HCT116 (cell line): Measurements from ENCODE around the gene NAA50. TPM values are rescaled to one million over a fixed set of nuclear protein-coding genes. Genes with fewer than 3 reads are reported as not detected.

Experiments
- ATAC-seq: fragments of 200-7000 bp; cut with Tn5 transposase; 2 replicates; pipeline ENCODE4 v1.9.1; 2020; ENCODE audit warnings: mild to moderate bottlenecking, moderate library complexity
- BruUV-seq: library from RNA; stranded (reverse); fragments of 400-500 nt; replicated peaks from 2 replicates; lab custom pipeline; 2021; lab: Mats Ljungman, UMichigan
- CTCF ChIA-PET: fragments of 300-600 bp; sonication (Branson Sonifier 250); formaldehyde crosslinking; loops from one replicate; lab custom pipeline; 2021; ENCODE audit warnings: antibody characterized with exemption; lab: Charles Lee
- POLR2A ChIA-PET: fragments of 300-600, 350-600 bp; sonication (Branson Sonifier 250); formaldehyde crosslinking; loops from one replicate; lab custom pipeline; 2021; ENCODE audit warnings: antibody characterized with exemption; lab: Charles Lee
- RAD21 ChIA-PET, 2 experiments: fragments of 300-600 bp; sonication (Branson Sonifier 250); formaldehyde crosslinking; loops; one replicate each; lab custom pipeline; 2023; ENCODE audit warnings: low total read pairs in 2 of 2; ENCODE audit not compliant: uncharacterized antibody in 2 of 2, unreplicated experiment in 2 of 2, low non-redundant PET in 1 of 2; lab: Charles Lee
- DNase-seq: peaks from one replicate; pipeline ENCODE4 v3.0.0-alpha.2; 2010; ENCODE audit warnings: low read depth, low spot score
- H2AFZ ChIP-seq: fragments of 200-600 bp; shearing (Covaris generic), sonication (generic); 2 replicates; pipeline ENCODE4 v1.6.1; 2017; ENCODE audit warnings: low read depth, mixed run types, mixed read lengths, antibody characterized with exemption, low read length; ENCODE audit not compliant: poor library complexity, severe bottlenecking
- H3K27ac ChIP-seq: 2 replicates; pipeline ENCODE4 v1.5.1; 2012; ENCODE audit warnings: low read depth, low read length
- H3K27me3 ChIP-seq: fragments of 200-600 bp; sonication (generic); 2 replicates; pipeline ENCODE4 v1.6.1; 2016; ENCODE audit warnings: mixed run types, low read length, mixed read lengths; ENCODE audit not compliant: insufficient read depth
- H3K36me3 ChIP-seq, 2 experiments: fragments of 200-500 bp in 1 of 2; fragments of 200-600 bp in 1 of 2; sonication (Bioruptor generic) in 1 of 2; sonication (generic) in 1 of 2; 2 replicates each; pipeline versions ENCODE4 v1.5.1 to v1.6.1; 2014 to 2016; ENCODE audit warnings: low read length in 2 of 2, inconsistent platforms in 1 of 2, mixed read lengths in 1 of 2, mixed run types in 1 of 2; ENCODE audit not compliant: insufficient read depth in 2 of 2, control insufficient read depth in 1 of 2
- H3K4me1 ChIP-seq, 2 experiments: fragments of 200-600 bp in 1 of 2; sonication (generic) in 1 of 2; 2 replicates each; pipeline versions ENCODE4 v1.5.1 to v1.6.1; 2012 to 2017; ENCODE audit warnings: low read length in 2 of 2, inconsistent platforms in 1 of 2, mild to moderate bottlenecking in 1 of 2, mixed read lengths in 1 of 2, mixed run types in 1 of 2, moderate library complexity in 1 of 2; ENCODE audit not compliant: insufficient read depth in 2 of 2, control insufficient read depth in 1 of 2
- H3K4me2 ChIP-seq: fragments of 200-600 bp; sonication (generic); 2 replicates; pipeline ENCODE4 v1.6.1; 2017; ENCODE audit warnings: mixed run types, low read length, mixed read lengths
- H3K4me3 ChIP-seq, 2 experiments: fragments of 200-600 bp in 1 of 2; sonication (generic) in 1 of 2; replicated peaks in 1 of 2; 2 replicates each; pipeline ENCODE4 v1.5.1; 2011 to 2016; ENCODE audit warnings: low read length in 2 of 2, control low read depth in 1 of 2, low read depth in 1 of 2, mild to moderate bottlenecking in 1 of 2, mixed read lengths in 1 of 2, mixed run types in 1 of 2
- H3K79me2 ChIP-seq: fragments of 200-600 bp; sonication (generic); 2 replicates; pipeline ENCODE4 v1.6.1; 2017; ENCODE audit warnings: mild to moderate bottlenecking, mixed run types, low read length, moderate library complexity, mixed read lengths; ENCODE audit not compliant: insufficient read depth
- H3K9ac ChIP-seq: fragments of 200-600 bp; sonication (generic); 2 replicates; pipeline ENCODE4 v1.6.1; 2016; ENCODE audit warnings: low read length, mixed read lengths
- H3K9me2 ChIP-seq: fragments of 200-600 bp; sonication (generic), shearing (Covaris generic); 2 replicates; pipeline ENCODE4 v1.6.1; 2017; ENCODE audit warnings: mixed run types, mild to moderate bottlenecking, moderate library complexity; ENCODE audit not compliant: insufficient read depth
- H3K9me3 ChIP-seq, 2 experiments: fragments of 200-500 bp in 1 of 2; fragments of 200-600 bp in 1 of 2; sonication (Bioruptor generic) in 1 of 2; sonication (generic) in 1 of 2; 2 replicates each; pipeline ENCODE4 v1.6.1; 2014 to 2017; ENCODE audit warnings: low read length in 2 of 2, mixed read lengths in 2 of 2, inconsistent platforms in 1 of 2, low read depth in 1 of 2, mild to moderate bottlenecking in 1 of 2, mixed run types in 1 of 2, moderate library complexity in 1 of 2; ENCODE audit not compliant: control insufficient read depth in 1 of 2, insufficient read depth in 1 of 2
- H4K20me1 ChIP-seq: fragments of 200-600 bp; sonication (generic), shearing (Covaris generic); 2 replicates; pipeline ENCODE4 v1.6.1; 2017; ENCODE audit warnings: mixed run types, mild to moderate bottlenecking, moderate library complexity; ENCODE audit not compliant: insufficient read depth
- CBX3 ChIP-seq: IDR thresholded peaks from 2 replicates; pipeline ENCODE4 v1.6.1; 2012; ENCODE audit warnings: low read depth
- CEBPB ChIP-seq: IDR thresholded peaks from 2 replicates; pipeline ENCODE4 v1.6.1; 2012; ENCODE audit warnings: low read depth
- EGR1 ChIP-seq: IDR thresholded peaks from 2 replicates; pipeline ENCODE4 v1.6.1; 2012; ENCODE audit warnings: low read depth
- ELF1 ChIP-seq: IDR thresholded peaks from 2 replicates; pipeline ENCODE4 v1.6.1; 2012; ENCODE audit warnings: low read depth, borderline replicate concordance
- EZH2phosphoT487 ChIP-seq: fragments of 200-600 bp; IDR thresholded peaks from 2 replicates; pipeline ENCODE4 v1.6.1; 2018; ENCODE audit warnings: antibody characterized with exemption, borderline replicate concordance
- FOSL1 ChIP-seq: IDR thresholded peaks from 2 replicates; pipeline ENCODE4 v1.6.1; 2012; ENCODE audit warnings: low read depth
- POLR2A ChIP-seq: IDR thresholded peaks from 2 replicates; pipeline ENCODE4 v1.7.0; 2011; ENCODE audit warnings: borderline replicate concordance; ENCODE audit not compliant: insufficient read depth, insufficient read length; ENCODE audit errors: extremely low read depth
- POLR2AphosphoS5 ChIP-seq: IDR thresholded peaks from 2 replicates; pipeline ENCODE4 v1.6.1; 2011; ENCODE audit warnings: mild to moderate bottlenecking, low read depth, low read length, moderate library complexity
- RAD21 ChIP-seq: IDR thresholded peaks from 2 replicates; pipeline ENCODE4 v1.6.1; 2012; ENCODE audit warnings: low read depth, mild to moderate bottlenecking
- SIN3A ChIP-seq: IDR thresholded peaks from 2 replicates; pipeline ENCODE4 v1.6.1; 2012; ENCODE audit warnings: low read depth
- SP1 ChIP-seq: IDR thresholded peaks from 2 replicates; pipeline ENCODE4 v1.6.1; 2012; ENCODE audit warnings: low read depth
- SRF ChIP-seq: IDR thresholded peaks from 2 replicates; pipeline ENCODE4 v1.6.1; 2012; ENCODE audit warnings: low read depth
- TCF7L2 ChIP-seq: IDR thresholded peaks from 2 replicates; pipeline ENCODE4 v1.7.0; 2011; ENCODE audit warnings: borderline replicate concordance, inconsistent platforms; ENCODE audit not compliant: insufficient read depth, insufficient read length; ENCODE audit errors: extremely low read depth
- ZFX ChIP-seq: fragments of 450-650 bp; IDR thresholded peaks from 2 replicates; pipeline ENCODE4 v1.6.1; 2017
- ZNF274 ChIP-seq: fragments of 200-500 bp; sonication (Bioruptor generic); IDR thresholded peaks from 2 replicates; pipeline ENCODE4 v1.6.1; 2014; ENCODE audit warnings: mild to moderate bottlenecking, low read depth, low read length, inconsistent platforms
- intact Hi-C: fragments of 100-400 bp; cut with micrococcal nuclease; formaldehyde crosslinking; loops from 2 replicates; pipeline ENCODE4 v1.10.0; 2022
- total RNA-seq: library from RNA; stranded (reverse); gene quantifications from one replicate; pipeline ENCODE4 v1.2.1, GENCODE V29; 2021; ENCODE audit not compliant: unreplicated experiment
- TF ChIP-seq, protein P1 (sequence below): IDR thresholded peaks from 2 replicates; pipeline ENCODE4 v1.6.1; 2012; ENCODE audit warnings: low read depth
- TF ChIP-seq, protein P2 (sequence below): IDR thresholded peaks from 2 replicates; pipeline ENCODE4 v1.6.1; 2012
- TF ChIP-seq, protein P3 (sequence below): IDR thresholded peaks from 2 replicates; pipeline ENCODE4 v1.6.1; 2011; ENCODE audit warnings: mild to moderate bottlenecking, low read length, moderate library complexity; ENCODE audit not compliant: insufficient replicate concordance; ENCODE audit errors: extremely low read depth
- TF ChIP-seq, protein P4 (sequence below): IDR thresholded peaks from 2 replicates; pipeline ENCODE4 v1.6.1; 2012
- TF ChIP-seq, protein P5 (sequence below), 3 experiments: fragments of 200-600 bp in 1 of 3; sonication (generic) in 1 of 3; IDR thresholded peaks in 2 of 3; conservative IDR thresholded peaks in 1 of 3; 2 replicates each; pipeline ENCODE4 v1.5.1; 2012 to 2017; ENCODE audit warnings: low read depth in 2 of 3, low read length in 2 of 3, antibody characterized with exemption in 1 of 3, borderline replicate concordance in 1 of 3, control low read depth in 1 of 3, mild to moderate bottlenecking in 1 of 3, mixed read lengths in 1 of 3, mixed run types in 1 of 3, moderate library complexity in 1 of 3; ENCODE audit not compliant: insufficient read depth in 1 of 3

Gene NAA50
- total RNA-seq, 1 experiment from 2014 or later = 233 TPM

DNA sequence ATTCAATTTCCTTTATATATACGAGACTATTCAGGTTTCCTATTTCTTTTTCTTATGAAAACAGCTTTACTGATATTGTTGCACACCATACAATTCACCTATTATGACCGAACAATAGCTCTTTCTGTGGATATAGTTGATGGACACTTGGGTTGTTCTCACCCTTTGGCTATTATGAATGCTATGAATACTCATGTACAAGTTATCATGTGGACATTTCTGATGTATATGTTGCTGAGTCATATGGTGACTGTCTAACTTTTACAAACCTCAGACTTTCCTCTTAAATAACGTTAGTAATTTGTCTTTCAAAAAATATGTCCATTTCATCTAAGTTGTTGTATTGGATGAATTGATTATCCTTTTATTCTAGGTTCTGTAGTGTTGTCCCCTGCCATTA is 33.9 kb downstream of the NAA50 start:
- H4K20me1 ChIP-seq = no peaks in the 10 kb centered on the region
- no peaks in the 10 kb centered on the region for H3K9me2 ChIP-seq
- H3K36me3 ChIP-seq = no peaks in the 10 kb centered on the region
- no peak overlapping the region for H3K27ac ChIP-seq
- H2AFZ ChIP-seq = no peak overlapping the region
- DNase-seq (no peak), ATAC-seq (no peak)
- H3K9me3 ChIP-seq = no peaks in the 10 kb centered on the region
- H3K4me2 ChIP-seq = no peak overlapping the region
- H3K9ac ChIP-seq = no peak overlapping the region
- POLR2A ChIA-PET = interaction anchor here (0.7 kb wide), 1 partner anchor 45 kb away, joined by 3 read pairs; no protein-coding TSS in a partner anchor
- H3K4me1 ChIP-seq = no peaks in the 10 kb centered on the region
- H3K79me2 ChIP-seq = no peaks in the 10 kb centered on the region
- CTCF ChIA-PET = no interaction called here
- RAD21 ChIA-PET = no interaction called here
- intact Hi-C loops = no loop called here
- no peak overlapping the region for H3K4me3 ChIP-seq
- no TSS peak for BruUV-seq
- TF ChIP-seq SRF (no peak), POLR2A (no peak), SIN3A (no peak), CEBPB (no peak), FOSL1 (no peak), TCF7L2 (no peak), CBX3 (no peak), EZH2phosphoT487 (no peak), ZFX (no peak), SP1 (no peak), ELF1 (no peak), ZNF274 (no peak), RAD21 (no peak), POLR2AphosphoS5 (no peak), EGR1 (no peak)
- TF ChIP-seq, protein P1, sequence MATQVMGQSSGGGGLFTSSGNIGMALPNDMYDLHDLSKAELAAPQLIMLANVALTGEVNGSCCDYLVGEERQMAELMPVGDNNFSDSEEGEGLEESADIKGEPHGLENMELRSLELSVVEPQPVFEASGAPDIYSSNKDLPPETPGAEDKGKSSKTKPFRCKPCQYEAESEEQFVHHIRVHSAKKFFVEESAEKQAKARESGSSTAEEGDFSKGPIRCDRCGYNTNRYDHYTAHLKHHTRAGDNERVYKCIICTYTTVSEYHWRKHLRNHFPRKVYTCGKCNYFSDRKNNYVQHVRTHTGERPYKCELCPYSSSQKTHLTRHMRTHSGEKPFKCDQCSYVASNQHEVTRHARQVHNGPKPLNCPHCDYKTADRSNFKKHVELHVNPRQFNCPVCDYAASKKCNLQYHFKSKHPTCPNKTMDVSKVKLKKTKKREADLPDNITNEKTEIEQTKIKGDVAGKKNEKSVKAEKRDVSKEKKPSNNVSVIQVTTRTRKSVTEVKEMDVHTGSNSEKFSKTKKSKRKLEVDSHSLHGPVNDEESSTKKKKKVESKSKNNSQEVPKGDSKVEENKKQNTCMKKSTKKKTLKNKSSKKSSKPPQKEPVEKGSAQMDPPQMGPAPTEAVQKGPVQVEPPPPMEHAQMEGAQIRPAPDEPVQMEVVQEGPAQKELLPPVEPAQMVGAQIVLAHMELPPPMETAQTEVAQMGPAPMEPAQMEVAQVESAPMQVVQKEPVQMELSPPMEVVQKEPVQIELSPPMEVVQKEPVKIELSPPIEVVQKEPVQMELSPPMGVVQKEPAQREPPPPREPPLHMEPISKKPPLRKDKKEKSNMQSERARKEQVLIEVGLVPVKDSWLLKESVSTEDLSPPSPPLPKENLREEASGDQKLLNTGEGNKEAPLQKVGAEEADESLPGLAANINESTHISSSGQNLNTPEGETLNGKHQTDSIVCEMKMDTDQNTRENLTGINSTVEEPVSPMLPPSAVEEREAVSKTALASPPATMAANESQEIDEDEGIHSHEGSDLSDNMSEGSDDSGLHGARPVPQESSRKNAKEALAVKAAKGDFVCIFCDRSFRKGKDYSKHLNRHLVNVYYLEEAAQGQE = no peak
- TF ChIP-seq, protein P2, sequence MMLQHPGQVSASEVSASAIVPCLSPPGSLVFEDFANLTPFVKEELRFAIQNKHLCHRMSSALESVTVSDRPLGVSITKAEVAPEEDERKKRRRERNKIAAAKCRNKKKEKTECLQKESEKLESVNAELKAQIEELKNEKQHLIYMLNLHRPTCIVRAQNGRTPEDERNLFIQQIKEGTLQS = no peak
- TF ChIP-seq, protein P3, sequence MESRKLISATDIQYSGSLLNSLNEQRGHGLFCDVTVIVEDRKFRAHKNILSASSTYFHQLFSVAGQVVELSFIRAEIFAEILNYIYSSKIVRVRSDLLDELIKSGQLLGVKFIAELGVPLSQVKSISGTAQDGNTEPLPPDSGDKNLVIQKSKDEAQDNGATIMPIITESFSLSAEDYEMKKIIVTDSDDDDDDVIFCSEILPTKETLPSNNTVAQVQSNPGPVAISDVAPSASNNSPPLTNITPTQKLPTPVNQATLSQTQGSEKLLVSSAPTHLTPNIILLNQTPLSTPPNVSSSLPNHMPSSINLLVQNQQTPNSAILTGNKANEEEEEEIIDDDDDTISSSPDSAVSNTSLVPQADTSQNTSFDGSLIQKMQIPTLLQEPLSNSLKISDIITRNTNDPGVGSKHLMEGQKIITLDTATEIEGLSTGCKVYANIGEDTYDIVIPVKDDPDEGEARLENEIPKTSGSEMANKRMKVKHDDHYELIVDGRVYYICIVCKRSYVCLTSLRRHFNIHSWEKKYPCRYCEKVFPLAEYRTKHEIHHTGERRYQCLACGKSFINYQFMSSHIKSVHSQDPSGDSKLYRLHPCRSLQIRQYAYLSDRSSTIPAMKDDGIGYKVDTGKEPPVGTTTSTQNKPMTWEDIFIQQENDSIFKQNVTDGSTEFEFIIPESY = no peak
- TF ChIP-seq, protein P4, sequence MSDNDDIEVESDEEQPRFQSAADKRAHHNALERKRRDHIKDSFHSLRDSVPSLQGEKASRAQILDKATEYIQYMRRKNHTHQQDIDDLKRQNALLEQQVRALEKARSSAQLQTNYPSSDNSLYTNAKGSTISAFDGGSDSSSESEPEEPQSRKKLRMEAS = no peak
- TF ChIP-seq, protein P5, sequence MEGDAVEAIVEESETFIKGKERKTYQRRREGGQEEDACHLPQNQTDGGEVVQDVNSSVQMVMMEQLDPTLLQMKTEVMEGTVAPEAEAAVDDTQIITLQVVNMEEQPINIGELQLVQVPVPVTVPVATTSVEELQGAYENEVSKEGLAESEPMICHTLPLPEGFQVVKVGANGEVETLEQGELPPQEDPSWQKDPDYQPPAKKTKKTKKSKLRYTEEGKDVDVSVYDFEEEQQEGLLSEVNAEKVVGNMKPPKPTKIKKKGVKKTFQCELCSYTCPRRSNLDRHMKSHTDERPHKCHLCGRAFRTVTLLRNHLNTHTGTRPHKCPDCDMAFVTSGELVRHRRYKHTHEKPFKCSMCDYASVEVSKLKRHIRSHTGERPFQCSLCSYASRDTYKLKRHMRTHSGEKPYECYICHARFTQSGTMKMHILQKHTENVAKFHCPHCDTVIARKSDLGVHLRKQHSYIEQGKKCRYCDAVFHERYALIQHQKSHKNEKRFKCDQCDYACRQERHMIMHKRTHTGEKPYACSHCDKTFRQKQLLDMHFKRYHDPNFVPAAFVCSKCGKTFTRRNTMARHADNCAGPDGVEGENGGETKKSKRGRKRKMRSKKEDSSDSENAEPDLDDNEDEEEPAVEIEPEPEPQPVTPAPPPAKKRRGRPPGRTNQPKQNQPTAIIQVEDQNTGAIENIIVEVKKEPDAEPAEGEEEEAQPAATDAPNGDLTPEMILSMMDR (IDR thresholded peaks at IDR 0.05 in 2 of 3, conservative IDR thresholded peaks at IDR 0.05 in 1 of 3; ENCODE audit: borderline replicate concordance in 1 of 3, insufficient read depth in 1 of 3, low read depth in 2 of 3, low read length in 2 of 3) = no peak
- H3K27me3 ChIP-seq = no peaks in the 10 kb centered on the region
